NCI-H526 (cell line): ENCODE data around the gene TRERF1.

ENCODE experiments used
- DNase-seq, 2 experiments: peaks; one replicate each; lab custom pipeline; 2025; lab: John Stamatoyannopoulos, UW

TRERF1 gene

DNA sequence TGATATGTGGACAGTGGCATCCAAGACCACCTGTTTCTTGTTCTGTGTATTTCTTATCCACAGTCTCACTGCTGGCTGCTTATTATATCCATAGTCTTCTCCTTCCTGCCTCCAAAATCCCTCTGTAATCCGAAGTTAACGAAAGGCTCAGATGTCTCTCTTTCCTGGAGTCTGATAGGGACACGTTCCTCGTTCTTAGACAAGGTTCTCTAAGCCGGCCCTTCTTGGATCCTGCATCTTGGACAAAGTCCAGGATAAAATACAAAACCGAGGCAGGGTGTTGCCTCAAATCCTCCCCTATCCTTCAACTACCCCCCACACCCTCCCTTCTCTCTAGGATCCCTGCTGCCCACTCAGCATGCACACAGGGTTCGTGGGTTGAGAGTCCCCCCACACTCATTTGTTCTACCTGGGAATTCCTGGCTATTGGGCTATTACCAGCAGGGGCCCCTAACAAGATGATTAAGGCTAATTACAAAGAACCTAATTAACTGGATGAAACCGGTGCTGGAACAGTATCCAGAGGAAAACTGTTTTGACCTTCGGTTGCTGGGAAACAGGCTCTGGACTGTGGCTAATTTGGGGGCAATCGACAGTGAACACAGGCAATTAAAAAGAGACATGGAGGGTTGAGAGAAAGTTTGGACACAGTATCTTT, 201.3 kb downstream of the TRERF1 start:
- no peak for DNase-seq

DNA sequence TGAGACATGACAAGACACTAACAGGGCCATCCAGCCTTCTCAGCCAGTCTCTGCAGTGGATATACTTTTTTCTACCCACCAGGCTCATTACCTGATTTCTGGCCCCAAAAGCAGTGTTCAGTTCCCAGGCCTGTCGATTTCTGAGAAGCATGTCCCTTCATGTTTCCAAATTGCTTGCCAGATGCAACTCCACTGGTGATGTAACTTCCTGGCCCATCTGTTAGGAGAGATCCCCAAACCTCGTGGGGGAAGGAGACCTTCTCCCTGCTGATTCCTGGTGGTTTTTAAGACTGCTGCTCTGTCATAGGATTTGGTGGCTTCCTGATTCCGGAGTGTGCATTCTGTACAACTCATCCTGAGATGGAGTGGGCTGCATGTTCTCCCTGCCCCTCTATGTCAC, 202.4 kb downstream of the TRERF1 start:
- DNase-seq = no peak

DNA sequence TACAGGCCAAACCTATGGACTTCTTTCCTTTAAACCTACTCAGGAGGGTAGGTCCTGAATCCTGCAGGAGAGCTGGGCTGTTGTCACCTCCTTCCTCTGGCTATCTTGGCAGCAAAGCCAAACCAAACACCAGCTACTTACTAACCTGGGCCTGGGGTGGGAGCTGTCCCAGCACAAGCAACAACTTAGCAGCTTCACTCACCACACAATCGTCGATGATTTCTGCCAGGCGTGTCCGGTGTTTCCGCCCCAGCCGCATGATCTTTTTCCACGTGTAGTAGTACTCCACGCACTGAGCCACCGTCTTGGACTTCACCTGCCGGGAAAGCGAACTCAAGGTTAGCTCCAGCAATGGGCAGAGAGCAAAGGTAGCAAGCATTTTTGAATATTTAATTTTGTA, 208.7 kb downstream of the TRERF1 start:
- no peak for DNase-seq

DNA sequence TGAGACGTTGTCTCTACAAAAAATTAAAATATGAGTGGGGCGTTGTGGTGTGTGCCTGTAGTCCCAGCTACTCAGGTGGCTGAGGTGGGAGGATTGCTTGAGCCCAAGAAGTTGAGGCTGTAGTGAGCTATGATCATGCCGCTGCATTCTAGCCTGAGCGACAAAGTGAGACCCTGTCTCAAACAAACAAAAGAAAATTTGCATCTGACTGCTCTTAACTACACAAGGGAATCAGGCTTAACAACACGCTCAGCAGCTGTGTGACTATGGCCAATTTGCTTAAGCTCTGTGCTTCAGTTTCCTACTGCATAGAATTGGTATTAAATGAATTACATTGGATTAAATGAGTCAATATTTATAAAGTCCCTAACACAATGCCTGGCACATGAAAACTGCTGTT, 209.8 kb downstream of the TRERF1 start:
- peak; percentile 73 to 84 for DNase-seq

DNA sequence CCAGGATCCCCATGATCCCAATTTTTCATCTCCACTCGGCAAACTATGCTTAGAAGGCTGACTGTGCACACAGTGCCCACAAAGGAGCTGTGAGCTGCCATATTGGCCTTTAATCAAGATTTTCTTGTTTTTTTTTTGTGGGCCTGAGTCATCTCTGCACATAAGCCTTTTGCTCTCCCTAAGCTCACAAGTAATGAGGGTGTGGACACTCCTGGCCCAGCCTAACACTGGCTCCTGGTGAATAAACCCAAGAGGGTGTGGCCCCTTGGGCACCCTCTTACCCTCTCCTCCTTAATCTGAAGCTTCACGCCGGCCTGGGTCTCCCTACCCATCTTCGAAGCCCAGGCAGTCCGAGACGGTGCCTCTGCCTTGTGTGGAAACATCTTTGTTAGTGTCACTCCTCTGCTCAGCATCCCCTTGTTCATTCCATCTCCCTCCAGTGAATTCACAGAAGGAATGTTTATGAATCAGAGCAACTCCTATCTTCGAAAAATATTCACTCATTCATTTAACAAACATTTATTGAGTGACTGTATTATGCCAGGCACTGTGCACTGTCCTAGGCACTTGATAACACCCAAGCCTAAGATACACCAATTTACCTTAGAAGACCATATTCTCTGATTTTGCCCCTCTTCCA, 211.9 kb downstream of the TRERF1 start:
- DNase-seq = no peak

DNA sequence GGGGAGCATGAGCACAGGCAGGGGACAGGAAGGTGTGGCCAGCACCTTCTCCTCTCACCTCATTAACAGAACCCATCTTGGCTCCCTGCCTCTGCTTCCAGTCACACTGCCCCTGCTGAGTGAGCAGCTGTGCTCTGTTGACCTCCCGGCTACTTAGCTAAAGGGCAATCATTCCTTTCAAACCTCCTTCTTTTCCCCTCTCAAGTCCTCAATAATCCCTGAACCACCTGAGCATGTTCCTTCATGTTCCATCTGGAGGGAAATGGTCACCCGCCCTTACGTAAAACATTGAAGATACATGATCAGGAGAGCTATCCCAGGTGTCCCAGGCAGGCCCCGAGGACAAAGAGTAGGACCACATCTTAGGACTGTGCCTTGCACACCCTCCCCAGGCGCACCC, 212.4 kb downstream of the TRERF1 start:
- DNase-seq = no peak

DNA sequence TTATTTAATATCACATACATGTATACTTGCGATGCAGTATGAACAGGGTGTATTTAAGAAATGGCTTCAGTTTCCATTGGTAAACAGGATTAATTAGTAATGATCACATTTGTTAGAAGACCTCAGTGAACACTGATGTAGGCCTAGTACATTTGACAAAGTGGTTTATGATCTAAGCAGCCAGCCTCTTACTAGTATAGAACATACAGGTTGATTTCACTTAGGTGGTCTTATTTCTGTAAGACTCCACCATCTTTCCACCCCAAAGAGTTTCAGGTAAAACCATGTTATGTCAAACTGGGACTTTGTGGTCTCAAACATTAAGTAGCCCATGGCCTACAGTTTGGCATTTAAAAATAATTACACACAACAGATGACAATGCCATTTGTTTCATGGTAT, 213.9 kb downstream of the TRERF1 start:
- DNase-seq = no peak

DNA sequence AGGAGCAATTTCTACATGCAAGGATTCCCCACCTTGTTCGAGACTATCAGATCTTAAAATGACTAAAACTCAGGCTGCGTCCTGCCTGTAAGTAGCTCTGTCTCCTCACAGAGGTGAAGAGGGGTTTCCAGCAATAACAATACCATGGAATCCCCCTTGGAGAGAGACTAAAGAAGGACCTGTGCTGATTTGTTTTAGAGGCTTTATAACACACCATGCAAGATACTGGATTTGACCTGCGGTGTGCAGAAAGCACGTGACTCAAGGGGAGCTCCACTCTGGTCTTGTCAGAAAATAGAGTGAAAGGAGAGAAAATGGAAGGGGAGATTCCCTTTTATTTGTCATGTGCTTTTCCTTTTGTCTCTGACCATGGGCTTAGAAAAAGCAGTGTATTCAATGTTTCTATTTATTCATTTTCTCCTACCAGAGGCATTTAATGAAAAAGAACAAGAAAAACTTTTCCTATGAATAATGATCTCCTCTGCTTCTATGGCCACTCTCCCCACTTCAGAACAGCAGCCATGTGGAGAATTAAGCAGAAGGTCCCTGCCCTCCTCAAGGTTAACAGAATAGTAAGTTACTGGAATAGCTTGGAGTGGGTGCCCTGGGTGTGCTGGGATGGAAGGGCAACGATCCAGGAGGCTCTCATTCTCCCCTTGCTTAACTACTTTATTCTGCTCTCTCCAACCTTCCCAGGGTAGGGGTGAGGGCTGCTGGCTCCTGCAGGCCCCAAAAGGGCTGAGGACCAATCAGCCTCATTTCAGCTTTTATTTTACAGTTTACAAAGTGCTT, 214.8 kb downstream of the TRERF1 start:
- DNase-seq = no peak

DNA sequence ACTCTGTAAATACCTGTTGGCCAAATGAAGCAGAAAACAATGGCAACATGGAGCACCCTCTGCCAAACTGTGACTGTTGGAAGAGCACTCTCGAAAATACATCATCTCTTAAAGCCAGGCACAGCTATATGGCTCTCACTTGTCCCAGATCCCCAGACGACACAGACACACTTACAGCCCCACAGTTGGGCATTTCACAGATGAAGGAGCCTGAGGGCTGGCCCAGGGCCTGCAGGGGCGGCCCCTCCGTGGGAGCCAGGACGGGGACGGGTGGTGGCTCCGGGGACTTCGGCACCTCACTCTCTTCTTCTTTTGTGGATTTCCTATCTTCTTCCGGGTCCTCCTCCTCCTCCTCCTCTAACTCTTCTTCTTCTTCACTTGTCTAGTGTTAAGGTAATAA, 215.7 kb downstream of the TRERF1 start:
- DNase-seq = no peak

DNA sequence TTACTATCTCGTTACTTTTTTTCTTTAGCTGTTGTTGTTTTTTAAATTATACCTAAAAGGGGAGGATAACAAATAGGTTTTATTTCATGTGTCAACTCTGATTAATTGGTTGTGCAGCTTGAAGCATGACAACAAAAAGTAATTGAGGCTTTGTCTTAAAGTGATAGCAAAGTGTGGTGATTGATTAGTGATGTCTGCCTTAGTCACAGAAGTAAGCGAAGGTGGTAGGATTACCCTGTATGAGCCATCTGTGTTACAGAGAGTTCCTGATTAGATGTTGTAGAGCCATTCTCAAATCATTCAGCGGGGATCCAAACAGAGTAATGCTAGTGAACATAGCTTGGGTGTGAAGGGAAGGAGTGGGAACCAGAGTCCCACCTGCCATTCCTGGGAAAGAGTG, 219.7 kb downstream of the TRERF1 start:
- no peak for DNase-seq

DNA sequence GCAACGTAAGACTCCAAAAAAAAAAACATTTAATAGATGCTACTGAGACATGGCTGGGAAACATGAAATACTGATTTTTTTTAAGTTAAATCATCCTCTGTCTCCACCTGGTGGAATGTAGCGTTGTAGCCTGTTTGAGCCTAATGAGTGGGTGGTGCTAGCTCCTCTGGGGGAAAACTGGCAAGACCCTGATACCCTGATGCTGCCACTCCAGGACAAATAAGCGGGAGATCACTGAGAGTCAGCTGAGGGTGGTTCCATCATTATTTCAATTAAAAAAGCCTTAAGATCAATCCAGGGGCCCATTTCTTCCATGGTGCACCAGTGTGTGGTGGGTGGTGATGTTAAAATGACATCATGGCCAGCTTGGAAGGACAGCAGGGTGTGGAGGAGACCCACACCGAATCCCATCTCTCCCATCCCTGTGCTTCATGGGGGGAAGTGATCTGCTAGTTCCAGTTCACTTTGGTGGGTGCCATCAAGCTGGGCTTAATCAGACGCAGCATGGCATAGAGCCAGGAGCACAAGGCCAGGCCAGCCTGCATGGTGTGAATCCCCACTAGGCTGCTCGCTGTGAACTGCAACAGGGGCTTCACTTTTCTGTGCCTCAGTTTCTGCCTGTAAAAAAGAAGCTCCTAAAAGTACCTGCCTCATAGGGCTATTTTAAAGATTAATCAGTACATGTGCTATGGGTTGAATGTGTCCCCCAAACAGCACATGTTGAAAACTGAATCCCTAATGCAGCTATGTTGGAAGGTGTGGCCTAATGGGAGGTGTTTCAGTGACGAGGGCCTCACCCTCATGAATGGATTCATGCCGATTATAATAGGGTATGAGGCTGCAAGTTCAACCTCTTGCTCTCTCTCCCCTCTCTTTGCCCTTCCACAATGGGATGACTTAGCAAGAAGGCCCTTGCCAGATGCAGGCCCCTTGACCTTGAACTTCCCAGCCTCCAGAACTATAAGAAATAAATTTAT, 221.1 kb downstream of the TRERF1 start:
- peak; percentile 2 to 17 for DNase-seq

DNA sequence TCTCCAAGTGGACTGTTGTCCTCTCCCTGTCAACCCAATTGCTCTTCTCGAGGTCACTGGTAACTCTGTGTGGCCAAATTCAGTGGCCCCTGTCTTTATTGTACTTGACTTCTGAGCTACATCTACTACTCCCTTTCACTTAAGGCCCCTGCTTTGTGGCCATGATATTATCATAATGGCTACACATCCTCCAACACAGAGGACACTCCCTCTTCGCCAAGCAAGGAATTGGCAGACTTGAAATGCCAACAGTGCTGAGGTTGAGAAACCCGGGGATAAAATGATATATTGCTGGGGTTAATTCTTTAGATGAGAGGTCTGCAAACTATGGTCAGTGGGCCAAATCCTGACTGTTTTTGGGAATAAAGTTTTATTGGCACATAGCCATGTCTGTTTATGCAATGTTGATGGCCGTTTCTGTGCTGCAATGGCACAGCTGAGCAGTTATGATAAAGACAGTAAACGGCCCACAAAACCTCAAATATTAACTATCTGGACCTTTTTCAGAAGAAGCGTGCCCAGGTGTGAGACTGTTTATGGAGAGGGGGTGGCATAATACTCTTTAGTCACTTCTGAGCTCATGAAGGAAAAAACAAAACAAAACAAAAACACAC, 222.1 kb downstream of the TRERF1 start:
- no peak for DNase-seq

DNA sequence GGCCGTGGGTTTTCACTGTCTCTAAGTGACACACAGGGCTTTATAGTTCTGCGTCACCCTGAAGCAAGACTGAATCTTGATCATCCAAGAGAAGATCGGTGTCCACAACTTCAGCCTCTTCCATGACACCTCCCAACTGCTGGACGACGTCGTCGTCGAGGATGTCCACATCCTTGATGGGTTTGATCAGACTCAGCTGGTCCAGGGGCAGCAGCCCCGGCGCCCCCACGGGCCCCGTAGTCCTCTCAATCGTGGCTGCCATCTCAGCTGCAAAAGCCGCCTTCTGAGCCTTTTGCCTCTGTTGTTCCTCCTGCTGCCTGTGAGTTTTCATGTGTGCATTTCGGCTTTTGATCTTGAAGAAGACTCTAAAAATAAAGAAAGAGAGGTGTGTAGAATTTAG, 223.4 kb downstream of the TRERF1 start:
- no peak for DNase-seq

DNA sequence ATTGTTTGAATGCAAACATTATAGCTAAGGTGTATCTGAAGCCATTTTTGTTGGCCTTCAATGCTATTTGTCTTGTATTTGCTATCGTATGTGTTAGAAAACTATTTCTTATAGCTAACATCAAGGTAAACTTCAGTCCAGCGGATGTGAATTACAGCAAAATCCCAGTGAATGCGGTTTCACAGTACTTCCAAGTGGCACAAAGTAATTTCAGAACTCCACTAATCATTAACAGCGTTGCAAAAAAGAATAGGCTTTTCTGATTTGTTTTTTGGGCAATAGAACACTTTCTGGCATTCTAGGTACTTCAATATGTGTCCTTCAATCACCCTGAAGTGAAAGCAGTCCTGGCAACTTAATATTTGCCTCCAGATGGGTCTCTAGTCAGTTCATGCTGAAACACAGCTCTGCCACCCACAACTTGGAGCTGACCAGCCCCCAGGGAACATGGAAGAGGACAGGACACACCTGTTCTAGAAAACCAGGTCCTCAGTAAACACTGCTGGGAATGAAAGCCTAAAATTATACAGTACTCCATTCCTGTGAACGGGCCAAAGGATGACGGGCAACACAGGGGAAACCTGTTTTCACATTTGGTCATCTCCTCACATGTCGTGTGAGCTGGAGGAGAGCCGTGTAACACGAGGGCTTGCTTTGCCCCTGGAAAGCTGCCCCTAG, 224.4 kb downstream of the TRERF1 start:
- DNase-seq = no peak

DNA sequence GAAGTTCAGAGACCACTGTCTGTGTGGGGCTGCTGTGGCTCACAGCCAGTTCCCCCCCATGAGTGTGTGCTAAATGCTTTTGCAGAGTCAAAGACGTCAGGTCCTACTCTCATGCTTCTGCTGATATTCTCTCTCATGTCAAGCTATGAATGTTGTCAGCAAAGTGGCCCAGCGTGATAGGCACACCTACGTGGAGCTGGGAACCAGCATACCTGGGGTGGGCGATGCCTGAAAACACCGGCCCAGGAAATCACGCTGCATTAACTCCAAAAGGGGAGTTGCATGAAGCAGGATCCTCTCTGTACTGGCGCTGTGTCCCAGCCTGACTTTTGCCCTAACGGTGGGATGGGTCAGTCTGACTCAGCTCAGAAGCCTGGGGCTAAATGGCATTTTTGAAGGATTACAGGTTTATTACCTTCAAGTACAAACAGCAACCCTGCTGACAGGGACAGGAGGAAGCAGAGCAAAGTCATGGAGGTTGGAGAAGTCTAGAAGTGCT, 225.0 kb downstream of the TRERF1 start:
- no peak for DNase-seq

DNA sequence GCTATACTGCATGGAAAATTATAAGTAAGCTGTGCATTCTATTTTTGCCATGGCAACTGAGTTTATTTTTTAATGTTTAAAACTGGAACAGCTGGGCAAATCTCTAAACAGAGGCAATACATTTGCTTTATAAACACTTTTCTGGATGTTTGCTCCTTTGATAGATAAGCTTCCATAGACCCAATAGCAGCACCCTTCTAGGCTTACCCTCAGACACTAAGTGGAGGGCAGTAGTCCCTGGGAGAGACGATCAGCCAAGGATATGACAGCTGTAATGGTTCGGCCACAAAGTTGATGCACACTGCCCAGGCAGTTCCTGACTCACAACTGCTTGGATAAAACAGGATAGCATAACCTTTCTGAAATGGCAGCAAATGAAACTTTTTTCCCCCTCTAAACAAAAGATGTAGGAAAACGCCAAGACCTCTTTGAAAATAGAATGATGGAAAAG, 225.5 kb downstream of the TRERF1 start:
- no peak for DNase-seq

DNA sequence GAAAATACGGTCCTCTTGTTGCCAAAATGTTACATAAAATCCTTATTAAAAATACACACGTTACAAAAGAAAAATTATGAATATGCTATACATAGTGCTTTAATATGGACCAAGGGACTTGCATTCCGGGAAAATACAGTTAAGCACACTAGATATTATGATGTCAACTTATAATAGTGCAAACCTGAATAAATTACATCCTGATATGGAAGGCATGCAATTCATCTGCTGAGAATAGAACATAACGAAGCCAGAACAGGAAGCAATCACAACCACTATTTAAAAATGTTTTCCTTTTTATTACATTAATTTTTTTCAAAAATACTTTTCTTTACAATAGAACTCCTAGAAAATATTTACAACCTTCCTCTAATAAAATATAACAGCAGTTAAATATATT, 226.3 kb downstream of the TRERF1 start:
- DNase-seq = no peak

DNA sequence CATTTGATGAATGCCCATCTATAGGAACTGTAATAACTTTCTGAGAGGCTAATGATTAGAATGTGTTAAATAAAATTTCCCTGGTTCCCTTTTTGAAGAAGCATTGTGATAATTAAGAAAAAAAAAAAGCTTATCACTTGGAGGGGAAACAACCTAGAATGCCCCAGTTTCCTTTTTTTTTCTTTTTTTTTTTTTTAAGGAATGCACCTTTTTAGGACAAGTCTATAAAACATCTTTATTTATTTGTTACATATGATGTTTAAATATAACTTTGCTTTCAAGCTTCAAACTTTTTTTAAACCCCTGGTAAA, 226.7 kb downstream of the TRERF1 start:
- DNase-seq = no peak

DNA sequence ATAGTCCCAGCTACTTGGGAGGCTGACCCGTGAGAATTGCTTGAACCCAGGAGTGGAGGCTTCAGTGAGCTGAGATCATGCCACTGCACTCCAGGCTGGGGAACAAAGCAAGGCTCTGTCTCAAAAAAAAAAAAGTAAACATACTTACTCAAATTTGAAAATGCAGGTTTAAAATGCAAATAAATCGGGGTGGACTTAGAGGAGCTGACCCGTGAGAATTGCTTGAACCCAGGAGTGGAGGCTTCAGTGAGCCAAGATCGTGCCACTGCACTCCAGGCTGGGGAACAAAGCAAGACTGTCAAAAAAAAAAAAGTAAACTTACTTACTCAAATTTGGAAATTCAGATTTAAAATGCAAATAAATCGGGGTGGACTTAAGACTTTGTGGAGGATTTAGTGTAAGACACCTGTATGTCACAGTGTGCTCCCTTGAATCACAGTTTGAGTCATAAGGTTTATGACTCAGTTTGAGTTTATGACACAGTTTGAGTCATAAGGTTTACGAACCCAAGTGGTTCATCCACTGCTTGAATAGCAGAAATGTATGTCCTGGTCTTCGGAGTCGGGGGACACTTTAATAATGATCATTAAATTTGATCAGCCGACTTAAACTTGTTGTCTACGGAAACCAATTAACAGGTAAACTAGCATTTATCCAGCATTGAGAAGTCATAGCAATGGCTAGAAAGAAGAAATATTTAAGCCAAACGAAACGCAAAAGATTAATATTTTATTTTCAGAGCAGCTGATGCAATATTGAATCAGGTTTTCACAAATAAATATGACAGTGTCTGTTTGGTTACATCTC, 227.3 kb downstream of the TRERF1 start:
- peak; percentile 26 to 52 for DNase-seq

DNA sequence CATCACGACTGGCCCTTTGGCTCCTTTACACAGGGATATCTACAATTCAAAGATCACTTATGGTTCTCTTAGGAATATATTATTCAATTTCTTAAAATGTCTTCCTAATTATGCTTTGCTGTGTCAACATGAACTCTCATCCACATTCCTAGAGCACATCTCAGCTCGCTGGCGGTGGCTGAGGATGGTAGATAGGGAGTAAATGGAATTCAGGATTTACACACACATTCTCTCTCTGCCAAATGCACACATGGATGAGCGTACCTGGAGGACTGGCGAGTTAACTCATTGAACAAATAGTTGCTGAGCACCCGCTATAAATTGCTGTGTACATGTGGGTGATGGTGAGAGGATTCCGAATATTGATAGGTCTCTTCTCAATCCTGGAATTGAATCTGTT, 229.3 kb downstream of the TRERF1 start:
- DNase-seq = no peak
